GM18907 (cell line): ENCODE data around the gene SLC30A2.

Experiments used
- ATAC-seq: cut with Tn5 transposase; IDR thresholded peaks from one replicate; pipeline ENCODE4 v1.9.1; 2021; ENCODE audit warnings: mild to moderate bottlenecking, moderate library complexity; ENCODE audit not compliant: unreplicated experiment

SLC30A2 gene

DNA sequence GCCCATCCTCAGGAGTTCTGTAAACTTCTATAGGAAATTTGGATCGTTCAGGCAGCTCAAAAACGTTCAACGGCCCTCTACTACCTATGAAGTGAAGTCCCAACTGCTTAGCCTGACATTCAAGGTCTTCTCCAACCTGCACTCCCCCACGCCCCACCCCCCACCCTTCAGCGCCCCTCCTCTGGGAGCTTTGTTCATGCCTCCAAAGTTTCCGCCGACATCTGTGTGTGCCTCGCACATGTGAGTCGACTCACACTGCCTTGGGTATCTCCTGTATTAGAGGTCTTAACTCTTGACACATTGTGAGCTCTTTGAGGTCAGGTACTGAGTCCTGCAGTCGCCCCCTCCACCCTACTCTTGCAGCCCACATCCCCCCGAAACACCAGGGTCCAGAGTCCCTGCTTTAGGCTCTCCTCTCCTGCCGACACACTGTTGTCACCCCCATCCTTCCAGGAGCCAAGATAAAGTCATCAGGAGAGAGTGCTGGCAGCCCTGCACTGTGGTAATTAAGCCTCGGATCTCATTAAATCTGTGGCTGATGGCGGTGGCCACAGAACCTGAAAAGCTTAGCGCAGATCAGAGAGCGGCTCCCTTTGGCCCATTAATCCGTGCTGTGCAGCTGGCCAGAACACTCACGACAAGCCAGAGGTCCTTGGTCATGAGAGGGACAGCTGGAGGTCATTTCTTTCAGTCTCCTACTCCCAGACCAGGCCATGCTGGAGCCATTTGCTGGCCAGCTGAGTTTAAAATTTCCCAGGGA is 46.7 kb downstream of the SLC30A2 start:
- no peak for ATAC-seq

DNA sequence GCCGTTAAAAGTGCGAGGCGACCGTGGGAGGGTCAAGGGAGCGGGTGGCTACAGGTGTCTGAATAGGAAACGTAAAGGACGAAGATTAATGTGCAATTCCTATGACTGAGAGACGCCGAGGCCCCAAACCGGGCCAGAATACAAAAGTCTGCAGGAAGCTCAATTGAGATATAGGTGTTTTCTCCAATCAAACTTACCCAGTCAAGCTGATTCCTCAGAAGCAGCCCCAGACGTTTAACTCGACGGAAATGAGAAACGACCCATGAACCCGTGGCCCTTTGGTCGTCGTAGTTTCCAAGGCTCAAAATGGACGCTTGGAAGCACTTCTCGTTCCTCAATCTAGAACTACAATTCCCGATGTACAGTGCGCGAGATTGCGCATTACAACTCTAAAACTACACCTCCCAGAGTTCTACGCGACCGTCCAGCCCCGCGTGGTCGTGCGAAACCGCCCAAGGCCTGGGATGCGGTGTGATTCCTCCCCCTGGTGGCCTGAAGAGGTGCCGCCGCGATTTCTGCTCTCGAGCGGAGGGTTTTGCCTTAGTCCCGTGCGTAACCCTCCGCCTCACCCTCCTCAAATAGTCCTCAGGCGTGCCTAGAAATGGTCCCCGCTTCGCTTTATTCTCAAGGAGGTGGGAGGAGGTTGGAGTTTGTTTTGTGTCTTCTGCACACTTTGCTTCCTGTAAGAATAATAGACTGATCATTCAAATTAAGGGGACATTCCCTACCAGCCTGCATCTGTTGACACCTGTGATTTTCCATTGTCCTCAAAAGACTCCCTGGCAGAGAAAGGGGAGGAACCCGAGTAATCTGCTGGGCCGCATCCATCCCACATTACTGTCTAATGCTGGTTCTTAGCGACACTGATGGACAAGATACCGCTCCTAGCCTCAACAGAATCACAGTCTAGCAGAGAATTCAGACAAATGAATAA is 47.8 kb downstream of the SLC30A2 start, which contains the start of gene PAFAH2:
Gene PAFAH2 (minus strand): TSS at position 236 of the 934 bp plus-strand sequence. CDS start 7,247 bp downstream, outside the sequence.
- peak; percentile 96 for ATAC-seq

GRCh38 chr1:25996966-25997827 is 48.7 kb downstream of the SLC30A2 start:
- no peak for ATAC-seq

GRCh38 chr1:25994402-25995150 is 51.3 kb downstream of the SLC30A2 start:
- ATAC-seq, result no peak

DNA sequence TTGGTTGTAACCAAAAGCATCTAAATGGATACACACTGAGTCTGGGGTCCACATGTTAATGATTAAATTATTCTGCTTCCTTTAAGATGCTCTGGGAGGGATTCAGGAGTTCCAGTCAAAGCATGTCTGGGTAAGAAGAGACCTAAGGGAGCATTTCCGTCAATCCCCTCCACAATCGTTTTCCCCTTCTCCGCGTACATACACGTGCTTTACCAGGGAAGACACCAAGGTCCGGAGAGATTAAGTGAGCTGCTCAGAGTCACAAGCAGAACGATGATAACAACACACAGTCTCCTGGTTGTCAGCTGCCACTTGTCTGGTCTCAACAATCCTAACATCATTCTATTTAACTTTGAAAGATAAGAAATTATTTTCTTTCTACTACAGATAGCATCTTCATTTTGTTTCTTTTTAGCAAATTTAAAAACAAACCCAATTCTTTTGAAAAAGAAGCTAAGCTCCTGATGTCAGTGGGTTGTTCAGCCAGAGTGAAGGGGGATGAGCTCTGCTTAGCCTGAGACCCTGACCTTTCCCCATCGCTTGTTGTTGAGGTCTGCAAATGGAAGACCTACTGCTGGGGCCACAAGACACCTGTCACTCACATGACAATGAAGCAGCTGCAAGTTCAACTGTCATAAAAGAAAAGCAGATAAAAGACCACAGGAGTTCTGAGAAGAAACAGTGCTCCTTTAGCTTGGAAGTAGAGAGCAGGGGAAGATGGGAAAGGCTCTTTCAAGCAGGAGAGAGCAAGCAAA is 52.5 kb downstream of the SLC30A2 start:
- no peak for ATAC-seq

GRCh38 chr1:25992689-25993171 is 53.2 kb downstream of the SLC30A2 start:
- no peak for ATAC-seq

DNA sequence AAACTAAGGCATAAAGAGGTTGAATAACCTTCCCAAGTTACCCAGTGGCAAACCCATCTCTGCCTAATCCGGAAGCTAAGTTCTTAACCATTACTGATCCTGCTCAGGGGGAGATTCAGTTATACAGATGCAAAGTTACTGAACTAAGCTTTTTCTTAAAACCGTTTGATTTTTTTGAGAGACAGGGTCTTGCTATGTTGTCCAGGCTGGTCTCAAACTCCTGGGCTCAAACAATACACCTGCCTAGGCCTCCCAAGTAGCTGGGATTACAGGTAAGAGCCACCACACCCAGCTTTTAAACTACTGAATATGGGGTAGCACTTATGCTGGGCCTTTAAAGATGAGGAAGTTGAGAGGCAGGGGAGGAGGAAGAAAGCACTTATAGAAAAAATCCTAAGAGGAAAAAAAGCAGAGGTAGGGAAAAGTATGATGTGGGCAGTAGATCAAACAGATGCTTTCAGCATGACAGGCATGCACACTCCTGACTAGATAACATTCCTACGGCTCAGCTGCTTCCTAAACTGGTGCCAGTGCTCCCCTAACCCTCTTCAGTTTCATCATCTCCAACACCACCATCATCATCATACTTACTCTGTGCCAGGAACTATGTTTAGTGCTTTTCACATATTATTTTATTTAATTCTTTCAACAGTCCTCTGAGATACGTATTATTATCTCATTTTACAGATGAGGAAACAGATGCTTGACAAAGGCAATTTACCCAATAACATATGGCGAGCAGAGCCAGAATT is 53.8 kb downstream of the SLC30A2 start:
- no peak for ATAC-seq

DNA sequence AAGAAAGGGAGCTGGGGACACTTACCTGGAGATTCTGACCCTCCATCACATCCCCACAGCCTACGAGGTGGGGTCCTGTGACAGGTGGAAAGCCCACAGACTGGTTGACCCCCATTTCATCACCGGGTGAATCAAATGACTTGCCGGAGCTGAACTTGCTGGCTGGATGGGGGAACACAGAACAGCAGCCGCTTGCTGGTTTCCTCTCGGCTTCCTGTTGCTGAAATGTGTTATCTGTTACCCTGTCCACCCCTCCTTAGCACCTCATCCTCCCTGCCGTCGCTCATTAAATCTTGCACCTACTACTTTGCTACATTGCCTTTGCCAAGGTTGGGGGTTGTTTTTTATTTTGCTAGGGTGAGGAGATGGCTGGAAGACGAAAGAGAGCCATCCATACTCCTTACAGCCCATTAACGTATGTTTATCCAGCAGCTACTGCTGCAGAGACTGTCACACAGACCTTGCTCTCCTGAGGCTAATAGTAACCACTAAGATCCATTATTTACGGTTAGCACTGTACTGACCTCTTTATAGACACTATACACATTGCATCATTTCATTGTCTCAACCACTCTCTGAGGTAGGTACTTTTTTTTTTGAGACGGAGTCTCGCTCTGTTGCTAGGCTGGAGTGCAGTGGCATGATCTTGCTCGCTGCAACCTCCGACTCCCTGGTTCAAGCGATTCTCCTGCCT is 55.1 kb downstream of the SLC30A2 start:
- no peak for ATAC-seq

GRCh38 chr1:25990251-25990650 is 55.7 kb downstream of the SLC30A2 start:
- no peak for ATAC-seq

DNA sequence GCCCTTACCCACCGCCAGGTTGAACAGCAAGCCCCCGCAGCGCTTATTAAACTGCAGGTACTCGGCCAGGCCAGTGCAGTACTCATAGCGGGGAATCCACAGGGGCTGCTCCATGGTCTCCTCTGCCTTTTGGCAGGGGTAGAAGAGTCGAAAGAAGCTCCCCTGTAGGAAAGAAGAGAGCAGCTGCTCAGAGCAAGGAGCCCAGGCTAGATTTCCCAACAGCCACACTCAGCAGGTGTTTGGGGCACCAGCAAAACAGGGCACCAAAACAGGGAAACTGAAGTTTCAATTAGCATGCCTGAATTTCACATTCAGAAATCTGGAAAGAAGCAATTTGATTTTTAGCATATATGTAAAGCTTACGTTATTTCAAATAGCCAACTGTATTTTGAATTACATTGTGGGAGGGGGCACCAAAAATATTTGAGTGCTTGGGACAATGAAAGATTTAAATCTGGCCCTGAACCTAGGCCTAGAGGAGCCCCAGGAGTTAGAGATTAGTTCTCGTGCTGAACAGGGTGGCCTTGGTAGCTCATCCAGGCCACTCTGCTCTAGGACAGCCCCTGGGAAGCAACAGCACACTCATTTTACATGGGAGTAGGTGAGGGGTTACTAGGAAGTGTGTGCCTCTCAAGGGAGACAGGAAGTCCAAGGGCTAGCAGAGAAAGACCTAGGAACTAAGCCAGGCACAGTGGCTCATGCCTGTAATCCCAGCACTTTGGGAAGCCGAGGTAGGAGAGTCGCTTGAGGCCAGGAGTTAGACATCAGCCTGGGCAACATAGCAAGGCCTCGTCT is 56.3 kb downstream of the SLC30A2 start:
- no peak for ATAC-seq

DNA sequence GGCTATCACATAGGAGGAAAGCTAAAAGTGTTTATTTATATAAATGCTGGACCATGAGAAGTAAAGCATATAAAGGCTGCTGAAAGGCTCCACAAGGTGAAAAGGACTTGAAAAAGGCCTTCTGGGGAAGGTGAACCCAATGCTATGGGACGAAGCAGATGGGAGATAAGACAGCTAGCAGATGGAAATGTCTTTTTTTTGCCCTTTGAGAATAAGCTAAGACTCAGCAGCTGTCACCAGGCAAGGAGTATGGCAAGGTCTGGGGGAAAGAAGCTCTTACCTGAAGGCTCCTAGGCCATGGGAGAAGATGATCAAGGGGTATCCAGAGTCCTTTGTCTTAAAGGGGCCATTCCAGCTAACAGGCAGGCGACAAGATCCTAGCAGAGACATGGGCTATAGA is 58.0 kb downstream of the SLC30A2 start:
- ATAC-seq, result no peak
